ENCODE data around the gene SMNDC1.

SMNDC1 gene

DNA sequence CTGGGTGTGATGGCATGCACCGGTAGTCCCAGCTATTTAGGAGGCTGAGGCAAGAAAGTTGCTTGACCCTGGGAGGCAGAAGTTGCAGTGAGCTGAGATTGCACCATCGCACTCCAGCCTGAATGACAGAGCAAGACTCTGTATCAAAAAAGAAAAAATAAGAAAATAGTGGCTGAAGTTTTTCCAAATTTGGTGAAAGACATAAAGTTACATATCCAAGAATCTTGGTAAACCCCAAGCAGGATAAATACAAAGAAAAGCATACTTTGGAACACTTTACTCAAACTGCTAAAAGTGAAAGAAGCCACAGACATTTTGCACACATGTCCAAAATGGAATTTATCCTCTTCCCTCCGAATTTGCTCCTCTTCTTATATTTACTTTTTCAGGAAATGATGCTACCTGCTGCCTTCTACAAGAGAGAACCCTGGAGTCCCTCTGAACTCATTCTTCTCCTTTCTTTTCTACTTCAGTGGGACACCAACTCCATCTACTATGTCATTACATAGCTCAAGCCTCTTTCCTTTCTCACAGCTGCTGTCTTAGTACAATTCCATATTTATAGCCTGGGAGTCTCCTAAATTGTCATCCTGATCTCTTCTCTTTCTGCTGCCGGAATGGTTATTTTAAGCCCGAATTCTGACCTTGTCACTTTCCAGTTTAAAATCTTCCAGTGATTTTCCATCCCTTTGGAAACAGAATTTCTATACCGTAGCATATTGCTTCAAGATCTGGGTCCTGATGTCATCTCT, 17.3 kb upstream of the SMNDC1 start:
- TF ChIP-seq EP300 (IDR thresholded peaks at IDR 0.05; ENCODE audit: borderline replicate concordance) (no peak), NFIC (IDR thresholded peaks at IDR 0.05) (no peak), TCF12 (IDR thresholded peaks at IDR 0.05; ENCODE audit: low read depth) (no peak), TAF1 (IDR thresholded peaks at IDR 0.05; ENCODE audit: low read depth) (no peak), ZBTB7A (IDR thresholded peaks at IDR 0.05; ENCODE audit: low read depth) (no peak), EGR1 (IDR thresholded peaks at IDR 0.05) (no peak), TEAD4 (IDR thresholded peaks at IDR 0.05) (no peak), RAD21 (IDR thresholded peaks at IDR 0.05; ENCODE audit: low read depth) (no peak), YY1 (IDR thresholded peaks at IDR 0.05; ENCODE audit: low read depth) (no peak), FOXM1 (IDR thresholded peaks at IDR 0.05; ENCODE audit: borderline replicate concordance, low read depth) (no peak), CEBPB (IDR thresholded peaks at IDR 0.05) (no peak), CREB1 (IDR thresholded peaks at IDR 0.05; ENCODE audit: low read depth) (no peak)
- TF ChIP-seq, protein P1, sequence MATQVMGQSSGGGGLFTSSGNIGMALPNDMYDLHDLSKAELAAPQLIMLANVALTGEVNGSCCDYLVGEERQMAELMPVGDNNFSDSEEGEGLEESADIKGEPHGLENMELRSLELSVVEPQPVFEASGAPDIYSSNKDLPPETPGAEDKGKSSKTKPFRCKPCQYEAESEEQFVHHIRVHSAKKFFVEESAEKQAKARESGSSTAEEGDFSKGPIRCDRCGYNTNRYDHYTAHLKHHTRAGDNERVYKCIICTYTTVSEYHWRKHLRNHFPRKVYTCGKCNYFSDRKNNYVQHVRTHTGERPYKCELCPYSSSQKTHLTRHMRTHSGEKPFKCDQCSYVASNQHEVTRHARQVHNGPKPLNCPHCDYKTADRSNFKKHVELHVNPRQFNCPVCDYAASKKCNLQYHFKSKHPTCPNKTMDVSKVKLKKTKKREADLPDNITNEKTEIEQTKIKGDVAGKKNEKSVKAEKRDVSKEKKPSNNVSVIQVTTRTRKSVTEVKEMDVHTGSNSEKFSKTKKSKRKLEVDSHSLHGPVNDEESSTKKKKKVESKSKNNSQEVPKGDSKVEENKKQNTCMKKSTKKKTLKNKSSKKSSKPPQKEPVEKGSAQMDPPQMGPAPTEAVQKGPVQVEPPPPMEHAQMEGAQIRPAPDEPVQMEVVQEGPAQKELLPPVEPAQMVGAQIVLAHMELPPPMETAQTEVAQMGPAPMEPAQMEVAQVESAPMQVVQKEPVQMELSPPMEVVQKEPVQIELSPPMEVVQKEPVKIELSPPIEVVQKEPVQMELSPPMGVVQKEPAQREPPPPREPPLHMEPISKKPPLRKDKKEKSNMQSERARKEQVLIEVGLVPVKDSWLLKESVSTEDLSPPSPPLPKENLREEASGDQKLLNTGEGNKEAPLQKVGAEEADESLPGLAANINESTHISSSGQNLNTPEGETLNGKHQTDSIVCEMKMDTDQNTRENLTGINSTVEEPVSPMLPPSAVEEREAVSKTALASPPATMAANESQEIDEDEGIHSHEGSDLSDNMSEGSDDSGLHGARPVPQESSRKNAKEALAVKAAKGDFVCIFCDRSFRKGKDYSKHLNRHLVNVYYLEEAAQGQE (IDR thresholded peaks at IDR 0.05; ENCODE audit: low read depth) = no peak
- TF ChIP-seq, protein P2, sequence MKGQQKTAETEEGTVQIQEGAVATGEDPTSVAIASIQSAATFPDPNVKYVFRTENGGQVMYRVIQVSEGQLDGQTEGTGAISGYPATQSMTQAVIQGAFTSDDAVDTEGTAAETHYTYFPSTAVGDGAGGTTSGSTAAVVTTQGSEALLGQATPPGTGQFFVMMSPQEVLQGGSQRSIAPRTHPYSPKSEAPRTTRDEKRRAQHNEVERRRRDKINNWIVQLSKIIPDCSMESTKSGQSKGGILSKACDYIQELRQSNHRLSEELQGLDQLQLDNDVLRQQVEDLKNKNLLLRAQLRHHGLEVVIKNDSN (IDR thresholded peaks at IDR 0.05) = no peak
- TF ChIP-seq, protein P3, sequence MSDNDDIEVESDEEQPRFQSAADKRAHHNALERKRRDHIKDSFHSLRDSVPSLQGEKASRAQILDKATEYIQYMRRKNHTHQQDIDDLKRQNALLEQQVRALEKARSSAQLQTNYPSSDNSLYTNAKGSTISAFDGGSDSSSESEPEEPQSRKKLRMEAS (IDR thresholded peaks at IDR 0.05) = no peak

DNA sequence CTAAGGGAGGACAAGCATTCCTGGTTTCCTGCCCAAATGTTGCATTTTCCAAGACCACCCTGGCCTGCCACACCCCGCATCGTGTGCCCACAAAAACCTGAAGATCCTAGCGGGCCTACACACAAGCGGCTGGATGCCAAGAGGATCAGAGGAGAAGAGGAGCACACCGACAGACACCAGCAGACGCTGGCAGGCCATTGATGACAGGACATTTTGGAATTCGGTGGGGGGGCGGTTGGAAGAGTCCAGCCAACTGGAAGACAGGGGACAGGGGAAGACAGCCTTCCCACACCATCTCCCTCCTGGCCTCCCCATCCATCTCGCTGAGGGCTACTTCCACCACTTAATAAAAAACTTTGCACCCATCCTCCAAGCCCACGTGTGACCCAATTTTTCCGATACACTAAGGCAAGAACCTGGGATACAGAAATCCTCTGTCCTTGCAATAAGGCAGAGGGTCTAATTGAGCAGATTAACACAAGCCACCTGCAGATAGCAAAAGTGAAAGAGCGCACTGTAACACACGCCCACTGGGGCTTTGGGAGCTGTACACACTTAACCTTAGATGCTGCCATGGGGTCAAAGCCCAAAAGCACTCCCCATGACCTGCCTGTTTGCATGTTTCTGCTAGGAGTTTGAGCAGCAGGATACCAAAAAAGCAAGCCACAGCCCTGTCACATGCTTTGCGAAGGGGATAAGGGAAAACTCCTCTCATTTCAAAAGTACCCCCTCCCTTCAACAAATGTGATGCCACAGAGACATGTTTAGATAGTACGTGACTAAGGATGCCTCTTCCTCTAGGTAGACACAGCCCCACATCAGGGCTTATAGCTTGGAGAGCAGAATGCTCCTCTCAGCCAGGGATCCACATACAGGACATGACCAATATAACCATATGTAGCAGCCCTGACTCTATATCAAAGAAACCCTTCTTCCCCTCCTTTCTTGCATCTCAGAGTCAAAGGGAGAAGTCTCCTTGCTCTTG, 13.4 kb upstream of the SMNDC1 start:
- TF ChIP-seq TEAD4 (IDR thresholded peaks at IDR 0.05) (no peak), ZBTB7A (IDR thresholded peaks at IDR 0.05; ENCODE audit: low read depth) (no peak), TAF1 (IDR thresholded peaks at IDR 0.05; ENCODE audit: low read depth) (no peak)
- TF ChIP-seq, protein P2 (IDR thresholded peaks at IDR 0.05) = no peak

DNA sequence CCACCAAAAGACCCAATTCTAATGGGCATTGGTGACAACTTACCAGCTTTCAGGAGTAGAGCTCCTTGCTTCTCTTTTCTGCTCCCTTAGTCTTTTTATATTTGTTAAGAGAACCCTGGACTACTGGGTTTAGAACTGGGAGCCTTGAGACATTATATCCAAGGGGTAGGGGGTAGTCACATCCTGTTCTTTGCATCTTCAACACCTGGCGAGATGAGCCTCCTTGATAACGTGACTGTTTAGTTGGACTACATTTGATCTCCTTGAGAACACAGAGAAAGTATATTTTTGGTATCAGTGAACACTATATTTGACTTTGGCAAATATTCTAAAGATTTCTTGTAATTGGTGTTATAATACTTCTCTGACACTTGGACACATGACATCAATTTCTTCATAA, 9.0 kb upstream of the SMNDC1 start:
- TF ChIP-seq TAF1 (IDR thresholded peaks at IDR 0.05; ENCODE audit: low read depth) = no peak
- no peak for TF ChIP-seq EGR1 (IDR thresholded peaks at IDR 0.05)
- TF ChIP-seq TCF12 (IDR thresholded peaks at IDR 0.05; ENCODE audit: low read depth) = no peak
- TF ChIP-seq YY1 (IDR thresholded peaks at IDR 0.05; ENCODE audit: low read depth) = no peak

DNA sequence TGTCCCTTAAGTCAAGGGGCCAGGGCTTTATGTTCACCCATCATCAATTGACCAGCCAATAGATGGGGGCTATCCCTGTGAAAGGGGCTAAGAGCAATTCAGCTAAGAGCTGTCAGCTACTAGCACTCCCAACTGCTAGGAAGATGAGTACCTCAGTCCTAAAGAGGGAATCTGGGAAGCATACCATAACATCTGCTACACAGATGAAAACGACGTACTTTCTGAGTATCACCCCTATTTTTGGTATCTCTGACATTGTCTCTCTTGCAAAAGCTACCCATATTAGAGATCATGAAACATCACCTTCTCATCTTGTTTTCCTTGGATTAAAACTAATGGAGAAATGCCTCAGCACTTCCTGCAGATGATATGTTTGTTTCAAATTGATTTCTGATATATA, 7.5 kb upstream of the SMNDC1 start:
- TF ChIP-seq EP300 (IDR thresholded peaks at IDR 0.05; ENCODE audit: borderline replicate concordance) (no peak), TEAD4 (IDR thresholded peaks at IDR 0.05) (no peak), FOXM1 (IDR thresholded peaks at IDR 0.05; ENCODE audit: borderline replicate concordance, low read depth) (no peak), RAD21 (IDR thresholded peaks at IDR 0.05; ENCODE audit: low read depth) (no peak), EGR1 (IDR thresholded peaks at IDR 0.05) (no peak), CREB1 (IDR thresholded peaks at IDR 0.05; ENCODE audit: low read depth) (no peak), ZBTB7A (IDR thresholded peaks at IDR 0.05; ENCODE audit: low read depth) (no peak), NFIC (IDR thresholded peaks at IDR 0.05) (no peak), TCF12 (IDR thresholded peaks at IDR 0.05; ENCODE audit: low read depth) (no peak)
- TF ChIP-seq, protein P3 (IDR thresholded peaks at IDR 0.05) = no peak
- TF ChIP-seq, protein P1 (IDR thresholded peaks at IDR 0.05; ENCODE audit: low read depth) = no peak
- TF ChIP-seq, protein P2 (IDR thresholded peaks at IDR 0.05) = no peak

DNA sequence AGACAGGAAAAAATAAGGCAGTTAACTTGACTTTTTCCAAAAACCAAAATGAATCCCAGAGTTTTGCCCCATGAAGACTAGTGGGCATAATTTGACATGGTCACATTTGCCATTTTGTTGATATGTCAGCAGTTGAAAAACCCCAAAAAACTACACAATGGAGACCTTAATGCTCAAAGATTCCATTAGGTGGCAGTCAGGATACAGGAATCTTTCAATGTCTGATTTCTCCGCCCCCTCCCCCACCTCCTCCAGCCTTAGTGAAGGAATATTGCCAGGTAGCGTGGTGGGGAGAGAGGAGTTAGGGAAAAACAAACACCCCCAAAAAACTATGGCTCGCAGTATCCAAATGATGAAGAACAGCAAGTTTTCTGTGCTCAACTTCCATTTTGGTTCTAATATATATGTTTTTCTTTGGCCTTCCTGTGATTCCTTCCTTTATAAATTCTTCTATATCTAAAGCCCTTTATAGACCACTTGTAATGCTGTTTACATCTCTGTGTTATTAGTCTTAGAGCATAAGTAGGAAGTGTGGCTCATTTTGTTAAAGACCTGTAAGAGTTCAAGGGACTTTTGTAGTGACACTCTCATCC, 6.7 kb upstream of the SMNDC1 start:
- TF ChIP-seq YY1 (IDR thresholded peaks at IDR 0.05; ENCODE audit: low read depth) (no peak), EP300 (IDR thresholded peaks at IDR 0.05; ENCODE audit: borderline replicate concordance) (no peak), NFIC (IDR thresholded peaks at IDR 0.05) (0 out of 2 replicates have a peak, but pooled peaks have one; percentile 11), RAD21 (IDR thresholded peaks at IDR 0.05; ENCODE audit: low read depth) (peak; percentile 98)
- TF ChIP-seq, protein P3 (IDR thresholded peaks at IDR 0.05) = no peak

Measured in Ishikawa (cell line).